Stimulated activated CD8-positive, alpha-beta memory T cell treated with anti-CD3 and anti-CD28 coated beads, Interleukin-2, amount 100 ng/mL, for 48 hours (primary cell): ENCODE data around the gene SEPTIN6.

Experiments
- DNase-seq, 2 donors: peaks; one replicate each; pipeline ENCODE4 v3.0.0-alpha.2; 2020; ENCODE audit warnings: low read depth in 2 of 2

SEPTIN6 gene

GRCh38 chrX:119648421-119648775 is 44.6 kb downstream of the SEPTIN6 start:
- DNase-seq = no peak

- peak; percentile 34 to 40 for DNase-seq
Measured at GRCh38 chrX:119647552-119648420, 45.2 kb downstream of the SEPTIN6 start.

GRCh38 chrX:119647089-119647488 is 45.9 kb downstream of the SEPTIN6 start:
- DNase-seq = no peak

- no peak for DNase-seq
Measured at GRCh38 chrX:119646515-119646914, 46.5 kb downstream of the SEPTIN6 start.

- DNase-seq = no peak
Measured at GRCh38 chrX:119643696-119644095, 49.3 kb downstream of the SEPTIN6 start.
